Frontal cortex (tissue), 4 donors: ENCODE measurements around the gene TRIM10. TPM values are rescaled to one million over a fixed set of nuclear protein-coding genes. Genes with fewer than 3 reads are reported as not detected.
"Not testable (repeated sequence)": the region's sequence is repeated elsewhere in the genome, so short reads cannot be mapped to it uniquely, and the experiment has no call there.

ENCODE experiments used
- DNase-seq, 2 donors: peaks; one replicate each; pipeline ENCODE4 v3.0.0; 2012; ENCODE audit warnings: low spot score in 2 of 2
- FAIRE-seq: peaks from 2 replicates; lab custom pipeline; 2012; peaks lifted over from hg19 to GRCh38; lab: Jason Lieb, UNC
- total RNA-seq: library from RNA; depleted of rRNA; stranded (reverse); fragments of >200 nt; gene quantifications from one replicate; pipeline ENCODE4 v1.2.3, GENCODE V29; 2014
- donor health status: control.
- donor health status: control.
- donor health status: control.

The TRIM10 gene
- total RNA-seq, 1 donor from 2014 or later = under 0.01 TPM

DNA sequence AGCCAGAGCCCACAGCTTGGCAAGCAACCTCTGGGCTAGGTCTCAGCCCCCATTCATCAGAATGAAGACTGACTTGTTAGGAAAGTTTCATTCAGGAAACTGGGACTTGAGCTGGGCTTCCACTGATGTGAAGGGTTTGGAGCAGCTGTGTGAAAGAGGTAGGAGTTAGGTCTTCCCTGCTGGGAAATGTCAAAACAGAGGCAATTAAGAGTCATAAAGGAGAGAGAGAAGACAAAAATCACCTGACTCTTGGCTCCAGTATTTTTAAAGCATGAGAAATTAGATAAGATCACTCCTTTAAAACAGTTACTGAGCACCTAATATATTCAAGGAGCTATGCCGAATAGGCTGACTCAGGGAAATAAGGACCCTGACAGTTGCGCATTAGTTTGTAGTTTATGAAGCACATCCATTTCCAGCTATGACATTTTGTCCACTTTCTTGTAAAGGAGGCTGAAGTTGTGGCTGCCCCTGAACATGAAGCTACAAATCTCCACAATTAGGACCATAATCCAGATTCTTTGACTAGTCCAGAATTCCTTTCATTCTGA lies 29.0 kb downstream of the TRIM10 start:
- FAIRE-seq (no peak), DNase-seq (no peak)

DNA sequence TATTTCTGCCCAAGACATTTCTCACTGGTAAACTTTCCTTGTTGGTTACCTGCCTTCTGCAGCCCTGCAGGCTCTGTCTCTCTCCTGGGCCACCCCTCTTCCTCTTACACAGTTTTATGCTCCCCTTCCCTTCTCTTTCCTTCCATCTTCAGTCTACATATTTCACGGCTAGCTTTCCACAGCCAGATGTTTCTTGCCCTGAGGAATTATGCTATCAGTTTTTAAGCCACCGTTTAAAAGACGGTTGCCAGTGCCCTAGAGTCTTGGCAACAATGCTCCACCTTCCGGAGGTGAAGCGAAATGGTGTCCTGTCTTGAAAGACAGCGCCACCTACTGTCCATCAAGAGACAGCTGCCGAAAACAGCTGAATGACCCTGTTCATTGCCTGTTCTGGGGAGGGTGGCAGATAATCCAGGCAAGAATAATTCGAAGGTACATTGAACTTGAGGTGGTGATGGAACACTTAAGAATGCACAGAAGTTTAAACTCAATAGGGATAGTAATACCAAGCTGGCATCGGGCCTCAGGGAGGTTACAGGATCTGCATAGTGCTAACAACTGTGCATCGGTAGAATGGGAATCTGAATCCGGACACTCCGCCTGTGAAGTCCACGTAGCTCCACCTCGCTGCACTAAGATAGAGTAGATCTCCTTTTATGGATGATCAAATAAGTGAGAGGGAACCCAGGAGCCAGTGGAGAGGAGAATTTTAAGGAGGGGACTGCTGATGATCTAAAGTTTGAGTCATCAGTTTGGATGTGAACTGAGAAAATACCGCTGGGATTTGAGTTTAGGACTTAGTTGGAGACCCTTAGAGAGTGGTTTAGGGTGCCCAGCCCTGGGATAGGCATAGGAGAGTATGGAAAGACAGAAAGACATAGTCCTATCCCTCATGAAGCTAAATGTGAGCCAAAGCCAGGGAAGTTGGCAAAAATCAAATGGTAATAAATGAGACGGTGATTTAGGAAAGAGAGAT lies 29.8 kb downstream of the TRIM10 start:
- DNase-seq (peak; percentile 70 to 78), FAIRE-seq (no peak)

DNA sequence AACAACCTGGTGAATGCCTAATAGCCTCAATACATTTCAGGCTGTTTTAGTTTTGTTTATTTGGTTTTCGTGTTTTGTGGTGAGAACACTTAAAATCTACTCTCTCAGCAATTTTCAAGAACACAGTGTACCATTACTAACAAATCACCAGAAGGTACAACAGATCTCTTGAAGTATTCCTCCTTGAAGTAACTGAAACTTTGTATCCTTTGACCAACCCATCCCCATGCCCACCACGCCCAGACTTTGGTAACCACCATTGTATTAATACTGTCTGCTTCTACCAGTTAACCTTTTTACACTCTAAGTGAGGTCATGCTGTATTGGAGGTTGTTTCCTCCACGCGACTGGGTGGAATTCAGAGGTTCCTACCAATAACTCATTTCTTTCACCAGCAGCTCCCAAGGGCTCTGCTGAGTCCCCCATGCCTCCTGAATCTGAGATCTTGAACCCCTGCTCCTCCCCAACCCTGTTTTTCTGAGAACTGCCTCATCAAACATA lies 30.8 kb downstream of the TRIM10 start:
- FAIRE-seq = no peak
- no peak for DNase-seq

DNA sequence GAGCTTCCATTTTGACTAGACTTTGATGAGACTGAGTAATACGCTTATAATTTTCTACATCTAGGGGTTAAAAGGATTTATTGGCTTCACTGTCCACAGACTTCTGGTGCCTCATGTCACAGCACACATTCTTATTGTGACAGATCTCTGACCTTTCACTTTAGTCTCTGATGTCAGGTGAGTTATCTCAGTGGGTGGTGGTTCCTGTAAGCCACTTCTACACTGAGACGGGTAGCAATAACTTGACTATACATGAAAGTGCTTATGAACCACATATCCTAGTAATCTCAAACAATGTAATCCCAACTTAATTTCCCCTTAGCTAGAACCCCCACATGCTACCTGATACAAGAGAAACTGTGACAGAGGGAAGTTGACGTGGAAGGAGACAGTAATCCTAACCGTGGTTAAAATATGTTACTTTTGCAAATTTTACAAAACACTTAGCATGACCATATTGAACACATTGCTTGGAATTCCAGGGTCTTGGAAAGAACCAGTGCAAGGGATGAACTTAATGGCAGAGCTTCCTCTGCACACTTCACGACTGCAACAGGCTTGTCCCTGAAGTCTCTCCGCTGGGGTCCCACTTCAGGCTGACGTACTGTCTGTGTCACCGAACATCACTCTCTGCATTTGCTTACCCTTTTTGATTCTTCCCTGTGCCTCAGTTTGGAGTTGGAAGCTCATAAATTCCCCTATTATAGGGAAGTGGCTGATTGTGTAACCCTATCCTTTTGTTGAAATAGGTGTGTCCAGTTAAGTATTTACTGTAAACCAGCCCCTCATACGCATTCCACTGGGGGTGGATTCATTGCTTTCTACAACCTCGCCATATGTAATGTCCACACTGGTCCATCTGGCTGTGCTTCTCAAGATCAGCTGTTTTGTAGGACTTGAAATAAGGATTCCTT lies 31.5 kb downstream of the TRIM10 start:
- FAIRE-seq (no peak), DNase-seq (no peak)

DNA sequence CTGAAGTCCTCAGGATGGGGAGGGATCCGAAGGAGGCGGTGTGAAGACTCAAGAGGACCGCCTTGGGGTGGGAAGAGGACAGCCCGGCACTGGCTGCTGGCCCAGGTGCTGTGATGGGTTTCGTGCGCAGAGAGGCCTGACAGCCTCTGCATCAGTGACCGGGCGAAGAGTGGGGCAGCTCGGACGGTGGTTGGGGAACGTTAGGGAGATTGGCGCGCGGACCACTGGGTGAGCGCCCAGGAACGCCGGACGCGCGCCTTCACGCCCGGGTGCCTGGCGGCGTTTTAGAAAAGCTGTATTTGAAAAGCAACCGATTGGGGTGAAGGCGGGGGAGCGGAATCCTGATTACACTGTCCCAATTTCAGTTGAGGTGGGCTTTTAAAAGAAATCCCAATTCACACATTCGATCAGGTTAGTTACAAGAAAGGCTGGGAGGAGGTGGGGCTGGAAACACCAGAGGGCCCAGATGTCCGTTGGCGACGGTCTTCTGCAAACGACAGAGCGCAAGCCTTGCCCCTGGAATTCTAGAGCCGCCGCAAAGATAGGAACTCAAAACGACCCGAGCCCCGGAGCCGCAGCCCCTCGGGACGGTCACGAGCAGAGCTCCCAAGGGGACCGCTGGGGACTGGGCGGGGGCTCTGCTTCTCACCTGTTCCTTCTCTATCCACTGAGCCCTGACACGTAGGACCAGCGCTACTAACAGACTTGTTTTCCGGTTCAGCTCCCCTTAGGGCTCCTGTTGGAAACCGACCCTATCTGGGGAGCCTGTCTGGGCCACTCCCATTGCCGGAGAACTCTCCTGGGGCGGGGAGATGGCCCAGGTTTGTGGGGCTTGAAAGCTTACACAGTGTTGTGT lies 33.5 kb downstream of the TRIM10 start:
- no peak for DNase-seq
- FAIRE-seq = no peak

DNA sequence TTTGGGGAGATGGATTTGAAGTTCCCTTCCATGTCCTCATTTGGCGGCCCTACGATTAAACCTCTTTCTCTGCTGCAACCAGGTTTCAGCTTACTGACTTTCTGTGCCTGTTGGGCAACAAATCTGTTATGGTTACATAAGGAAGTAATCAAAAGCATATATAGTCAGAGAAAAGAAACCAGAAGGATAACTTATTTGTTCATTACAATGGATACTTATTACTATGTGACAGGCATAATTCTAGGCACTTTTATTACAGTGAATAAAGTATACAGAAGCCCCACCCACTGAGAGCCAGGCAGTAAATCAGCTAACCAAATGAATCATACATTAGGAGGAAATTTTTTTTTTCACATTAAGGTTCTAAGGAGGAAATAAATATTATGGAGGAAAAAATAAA lies 38.5 kb downstream of the TRIM10 start:
- DNase-seq (no peak), FAIRE-seq (no peak)

DNA sequence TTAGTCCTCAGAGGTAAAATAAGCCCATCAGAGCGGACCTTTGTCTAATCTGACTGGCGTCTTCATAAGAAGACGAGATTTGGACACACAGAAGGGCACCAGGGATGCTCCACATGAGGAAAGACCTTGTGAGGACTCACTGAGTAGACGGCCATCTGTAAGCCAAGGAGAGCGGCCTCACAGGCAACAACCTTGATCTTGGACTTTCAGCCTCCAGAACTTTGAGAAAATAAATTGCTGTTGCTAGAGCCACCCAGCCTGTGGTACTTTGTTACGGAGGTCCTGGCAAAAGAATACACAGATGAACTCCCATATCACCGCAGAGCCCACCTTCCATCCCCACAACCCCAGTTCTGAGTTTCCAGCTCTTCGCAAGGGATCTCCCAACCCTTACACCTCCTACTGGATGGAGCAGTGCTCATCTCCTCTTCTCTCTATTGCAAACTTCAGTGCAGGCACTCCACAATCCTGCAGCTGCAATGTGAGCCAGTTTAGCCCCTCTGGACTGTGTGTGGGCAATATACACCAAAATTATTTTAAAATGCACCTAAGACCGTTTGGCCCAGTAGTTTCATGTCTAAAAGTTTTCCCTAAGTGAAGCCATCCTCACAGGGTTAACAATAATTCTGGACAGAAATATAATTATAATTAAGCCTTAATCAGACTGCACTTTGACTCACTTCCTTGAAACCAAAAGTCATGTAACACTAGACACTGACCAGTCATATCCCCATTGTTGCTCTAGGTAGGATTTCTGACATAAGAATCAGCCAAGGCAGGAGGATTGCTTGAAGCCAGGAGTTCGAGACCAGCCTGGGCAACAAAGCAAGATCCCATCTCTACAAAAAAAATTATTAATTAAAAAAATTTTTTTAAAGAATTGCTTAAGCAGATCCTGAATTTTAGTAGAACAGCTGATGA lies 39.3 kb downstream of the TRIM10 start:
- DNase-seq (no peak), FAIRE-seq (no peak)

DNA sequence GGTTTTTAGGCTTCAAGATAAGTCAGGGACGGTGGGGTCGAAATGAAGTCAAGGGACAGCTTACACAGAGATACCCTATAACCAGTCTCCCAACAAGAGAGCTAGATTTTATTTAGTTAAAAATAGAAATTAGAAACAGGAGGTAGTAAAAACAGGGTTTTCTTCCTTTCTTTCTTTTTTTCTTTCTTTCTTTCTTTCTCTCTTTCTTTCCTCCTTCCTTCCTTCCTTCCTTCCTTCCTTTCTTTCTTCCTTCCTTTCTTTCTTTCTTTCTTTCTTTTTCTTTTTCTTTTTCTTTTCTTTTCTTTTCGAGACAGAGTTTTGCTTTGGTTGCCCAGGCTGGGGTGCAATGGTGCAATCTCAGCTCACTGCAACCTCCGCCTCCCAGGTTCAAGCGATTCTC lies 42.3 kb downstream of the TRIM10 start:
- FAIRE-seq, DNase-seq: not testable (repeated sequence)

DNA sequence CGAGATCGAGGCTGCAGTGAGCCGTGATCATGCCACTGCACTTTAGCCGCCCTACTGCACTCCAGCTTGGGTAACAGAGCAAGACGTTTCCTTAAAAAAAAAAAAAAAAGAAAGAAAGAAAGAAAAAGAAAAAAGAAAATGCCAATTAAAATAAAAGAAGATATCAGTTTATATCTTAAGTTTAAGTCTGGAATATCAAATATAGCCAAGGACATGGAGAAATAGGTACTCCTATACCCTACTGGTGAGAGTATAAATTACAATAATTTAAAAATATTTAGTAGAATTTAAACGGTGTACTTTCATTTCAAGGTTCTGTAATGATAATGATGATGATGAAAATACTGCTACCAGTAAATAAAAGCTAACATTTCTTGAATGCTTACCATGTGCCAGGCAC lies 44.3 kb downstream of the TRIM10 start:
- DNase-seq (no peak), FAIRE-seq (no peak)

DNA sequence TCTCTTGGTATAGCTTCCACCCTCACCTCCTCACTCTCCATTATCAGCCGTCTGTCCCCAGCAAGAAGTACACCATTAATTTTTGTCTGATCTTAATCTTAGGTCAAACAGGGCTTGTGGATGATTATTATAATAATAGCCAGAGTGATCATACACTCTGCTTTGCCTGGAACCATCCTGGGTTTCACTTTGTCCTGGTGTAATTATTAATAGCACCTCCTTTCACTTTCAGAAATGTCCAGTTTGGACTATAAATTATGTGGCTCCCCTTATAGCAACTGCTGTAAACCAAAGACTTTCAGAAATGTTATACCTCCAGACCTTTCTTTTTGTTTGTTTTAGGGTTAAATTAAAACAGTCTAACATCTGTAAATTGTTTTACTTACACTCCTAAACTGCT lies 47.2 kb downstream of the TRIM10 start:
- no peak for DNase-seq
- no peak for FAIRE-seq

DNA sequence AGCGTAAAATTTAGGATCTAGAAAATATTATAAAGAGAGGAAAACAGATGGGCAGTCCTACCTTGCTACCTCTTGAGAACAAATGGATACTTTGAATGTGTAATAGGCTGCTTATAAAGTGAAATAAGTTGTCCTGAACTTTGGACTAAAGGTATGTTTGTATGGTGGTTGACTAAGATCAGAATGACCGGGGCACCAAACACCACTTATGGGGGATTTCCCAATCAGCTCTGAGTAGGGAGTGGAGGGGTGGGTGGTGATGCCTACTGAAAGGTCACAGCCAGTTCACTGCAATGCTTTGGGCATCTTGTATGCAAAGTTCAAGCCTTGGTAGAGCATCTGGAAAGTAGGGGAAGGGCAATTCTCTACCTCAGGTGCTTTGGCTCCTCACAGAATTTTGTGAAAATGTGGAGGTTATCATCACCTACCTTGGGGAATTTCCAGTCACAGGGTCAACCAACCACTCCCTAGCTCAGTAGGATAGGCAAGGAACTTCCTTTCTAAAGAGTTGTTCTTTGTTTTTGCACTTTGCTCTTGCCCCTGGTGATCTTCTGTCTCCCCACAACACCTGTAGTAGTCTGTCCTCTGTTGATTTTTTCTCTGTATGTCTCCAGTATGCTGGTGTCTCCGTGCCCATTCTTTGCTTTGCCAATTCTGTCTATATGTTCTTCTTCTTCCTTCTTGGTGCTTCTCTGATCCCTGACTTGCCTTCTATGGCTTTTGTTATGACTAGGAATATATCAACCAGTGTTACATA lies 47.8 kb downstream of the TRIM10 start, which contains the start of gene TRIM31:
TSS of gene TRIM31 (minus strand) at position 88 of the 757 bp plus-strand sequence. CDS start 285 bp downstream, outside the sequence.
- no peak for FAIRE-seq
- DNase-seq = no peak

DNA sequence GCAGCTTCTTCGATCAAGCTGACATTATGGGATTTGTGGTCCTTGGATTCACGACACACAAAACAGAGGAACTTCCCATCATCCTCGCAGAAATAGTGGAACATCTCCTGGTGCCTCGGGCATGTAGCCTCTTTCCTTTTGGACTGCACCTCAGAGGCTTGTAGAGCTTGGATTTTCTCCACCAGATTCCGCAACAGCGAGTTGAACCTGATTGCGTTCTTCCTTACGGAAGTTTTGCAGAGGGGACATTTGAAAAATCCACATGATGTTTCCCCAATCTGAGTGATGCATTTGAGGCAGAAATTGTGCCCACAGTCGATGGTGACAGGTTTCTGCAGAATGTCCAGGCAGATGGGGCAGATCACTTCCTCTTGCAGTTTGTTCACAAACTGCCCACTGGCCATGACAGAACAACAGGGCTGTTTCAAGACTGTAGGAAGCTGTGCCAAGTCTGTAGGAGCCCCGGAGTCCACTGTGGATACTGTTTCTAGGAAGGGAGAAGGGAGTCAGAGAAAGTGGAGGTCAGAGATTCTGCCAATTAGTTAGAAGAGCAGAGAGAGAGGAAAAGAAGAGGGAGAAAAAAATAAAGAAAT lies 48.5 kb downstream of the TRIM10 start:
- no peak for DNase-seq
- no peak for FAIRE-seq

DNA sequence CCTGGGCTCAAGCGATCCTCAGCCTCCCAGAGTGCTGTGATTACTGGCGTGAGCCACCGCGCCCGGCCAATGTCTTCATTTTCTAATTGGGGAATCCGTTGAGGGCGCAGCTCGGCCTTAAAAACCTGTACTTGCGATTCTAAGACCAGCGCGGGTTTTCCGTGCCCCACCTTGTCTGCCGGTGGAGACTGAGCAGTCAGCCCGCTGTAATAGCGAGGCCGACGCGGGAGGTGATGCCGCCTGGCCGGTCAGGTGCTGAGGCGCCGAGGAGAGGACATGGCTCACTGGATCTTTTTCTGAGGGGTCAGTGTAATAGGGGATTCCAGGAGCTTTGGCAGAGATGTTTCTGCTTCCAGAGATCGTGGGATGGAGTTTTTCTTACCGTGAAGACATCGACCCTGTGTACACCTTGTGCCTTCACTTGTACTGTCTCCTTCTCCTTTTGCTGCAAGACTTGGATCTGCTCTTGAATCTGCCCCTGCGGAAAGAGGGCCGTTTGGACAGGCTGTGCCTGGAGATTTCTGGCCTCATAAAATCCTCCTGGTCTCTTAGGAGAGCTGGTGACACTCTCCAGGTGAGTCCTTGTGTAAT lies 49.6 kb downstream of the TRIM10 start:
- no peak for FAIRE-seq
- no peak for DNase-seq

DNA sequence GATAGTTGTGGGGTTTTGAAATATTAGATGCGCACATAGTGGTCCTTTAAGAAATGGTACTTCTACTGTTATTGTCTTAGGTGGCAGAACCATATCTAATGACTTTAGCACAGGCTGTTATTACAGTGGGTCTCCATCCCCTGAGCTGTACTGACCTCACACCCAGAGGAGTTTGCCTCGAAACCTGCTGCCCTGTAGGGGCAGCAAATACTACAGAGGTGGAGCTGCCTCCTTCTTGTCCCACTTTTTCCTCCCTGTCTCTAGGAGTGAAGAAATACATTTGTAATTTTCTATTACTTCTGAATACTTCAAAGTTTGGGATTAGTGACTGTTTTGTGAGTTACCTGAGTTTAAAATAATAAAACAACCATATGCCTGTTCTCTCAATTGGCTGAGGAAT lies 56.4 kb downstream of the TRIM10 start:
- DNase-seq (no peak), FAIRE-seq (no peak)

DNA sequence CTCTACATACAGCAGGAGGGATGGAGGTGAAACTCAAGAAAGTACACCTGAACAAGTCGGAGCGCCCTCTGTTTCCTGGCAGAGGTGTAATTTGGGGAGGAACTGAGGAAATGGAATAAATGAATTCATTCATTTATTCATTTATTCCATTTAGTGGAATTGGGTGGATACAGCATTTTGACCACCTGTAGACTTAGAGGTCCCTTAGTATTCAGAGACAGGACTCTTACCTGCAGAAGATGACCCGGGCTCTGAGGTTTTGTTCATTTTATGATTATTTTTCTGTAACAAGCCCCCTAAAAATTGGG lies 57.2 kb downstream of the TRIM10 start:
- DNase-seq = no peak
- no peak for FAIRE-seq

DNA sequence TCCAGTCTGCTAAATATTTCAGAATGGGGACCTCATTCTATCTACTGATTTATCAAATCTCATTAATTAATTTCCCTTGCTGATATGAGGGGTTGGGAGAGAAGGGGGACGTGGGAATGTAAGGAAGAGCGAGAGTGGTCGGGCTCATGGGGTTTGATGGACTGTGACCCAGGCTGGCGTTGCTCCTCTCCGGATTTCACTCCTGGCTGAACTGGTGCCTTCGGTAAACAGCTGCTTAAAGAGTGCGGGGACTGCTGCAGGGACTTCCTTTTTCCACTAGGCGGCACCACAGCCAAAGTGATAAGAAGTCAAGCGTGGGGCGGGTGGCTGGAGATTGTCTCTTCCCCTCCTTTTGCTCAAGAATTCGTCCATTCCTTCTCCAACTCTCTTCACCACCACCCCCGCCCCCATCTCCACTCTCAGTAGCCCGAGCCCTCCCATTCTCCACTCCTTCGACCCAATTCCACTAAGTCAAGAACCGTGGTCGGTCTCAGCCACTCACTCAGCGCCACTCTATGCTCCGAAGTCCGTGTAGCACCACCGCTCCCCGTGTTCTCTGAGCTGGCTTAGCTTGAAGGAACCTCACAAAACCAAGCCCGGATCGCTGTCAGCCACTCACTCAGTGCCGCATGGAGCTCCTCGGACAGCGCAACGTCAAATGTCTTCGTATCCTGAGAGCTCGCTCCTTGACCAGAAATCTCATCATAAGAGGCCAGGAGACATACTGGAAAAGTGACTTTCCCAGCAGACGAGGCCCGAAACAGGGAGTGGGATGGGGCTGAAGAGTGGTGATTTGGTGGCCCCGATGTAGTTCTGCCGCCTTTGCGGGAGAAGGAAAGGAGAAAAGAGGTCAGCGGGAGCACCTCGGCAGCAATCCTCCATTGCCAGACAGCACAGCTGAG lies 57.8 kb downstream of the TRIM10 start:
- FAIRE-seq = no peak
- peak; percentile 83 to 84 for DNase-seq
